Glomerular endothelial cell (primary cell): ENCODE measurements around the gene ARMC9. TPM values are rescaled to one million over a fixed set of nuclear protein-coding genes. Genes with fewer than 3 reads are reported as not detected.
"Not testable (repeated sequence)": the region's sequence is repeated elsewhere in the genome, so short reads cannot be mapped to it uniquely, and the experiment has no call there.

ENCODE experiments used
- DNase-seq: peaks from one replicate; pipeline ENCODE4 v3.0.0-alpha.2; 2011; ENCODE audit warnings: low read depth, low spot score; ENCODE audit errors: extremely low read depth
- total RNA-seq: library from RNA; depleted of rRNA; stranded (reverse); fragments of >200 nt; gene quantifications from 2 replicates; pipeline ENCODE4 v1.2.3, GENCODE V29; 2015

ARMC9 gene
- total RNA-seq, 1 donor from 2014 or later: 21.3 TPM

DNA sequence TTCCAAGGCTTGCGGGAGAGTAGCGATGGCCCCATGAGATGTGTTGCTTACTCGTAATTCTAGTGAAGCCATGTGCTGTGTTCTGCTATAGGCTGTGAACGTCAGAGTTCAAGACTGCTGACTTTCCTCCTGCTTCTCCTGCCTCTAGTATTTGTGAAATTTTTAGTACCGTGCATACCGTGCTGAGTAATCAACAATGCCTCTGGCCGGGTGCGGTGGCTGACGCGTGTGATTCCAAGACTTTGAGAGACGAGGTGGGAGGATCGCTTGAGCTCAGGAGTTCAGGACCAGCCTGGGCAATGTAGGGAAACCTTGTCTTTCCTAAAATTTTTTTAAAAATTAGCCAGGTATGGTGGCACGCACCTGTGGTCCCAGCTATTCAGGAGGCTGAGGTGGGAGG lies 137.2 kb downstream of the ARMC9 start:
- DNase-seq: no peak

DNA sequence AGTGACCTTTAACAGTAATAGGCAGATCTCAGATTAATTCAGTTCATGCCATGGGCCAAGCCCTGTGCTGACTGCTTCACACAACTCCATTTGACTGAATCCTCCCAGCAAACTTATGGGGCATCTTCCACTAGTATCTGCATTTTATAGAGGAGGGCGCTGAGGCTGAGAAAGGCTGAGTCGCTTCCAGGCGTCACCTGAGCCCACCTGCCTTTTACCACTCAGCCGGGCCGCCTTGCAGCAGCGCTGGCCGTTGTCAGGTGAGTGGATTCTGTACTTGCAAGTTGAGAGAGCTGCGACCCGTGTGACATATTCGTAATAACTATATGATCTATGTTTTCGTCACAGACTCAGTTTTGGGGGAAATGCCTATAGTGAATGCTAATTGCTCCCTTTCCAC lies 137.8 kb downstream of the ARMC9 start:
- DNase-seq: no peak

- DNase-seq: no peak
Measured at GRCh38 chr2:231336700-231337099, 138.3 kb downstream of the ARMC9 start.

DNA sequence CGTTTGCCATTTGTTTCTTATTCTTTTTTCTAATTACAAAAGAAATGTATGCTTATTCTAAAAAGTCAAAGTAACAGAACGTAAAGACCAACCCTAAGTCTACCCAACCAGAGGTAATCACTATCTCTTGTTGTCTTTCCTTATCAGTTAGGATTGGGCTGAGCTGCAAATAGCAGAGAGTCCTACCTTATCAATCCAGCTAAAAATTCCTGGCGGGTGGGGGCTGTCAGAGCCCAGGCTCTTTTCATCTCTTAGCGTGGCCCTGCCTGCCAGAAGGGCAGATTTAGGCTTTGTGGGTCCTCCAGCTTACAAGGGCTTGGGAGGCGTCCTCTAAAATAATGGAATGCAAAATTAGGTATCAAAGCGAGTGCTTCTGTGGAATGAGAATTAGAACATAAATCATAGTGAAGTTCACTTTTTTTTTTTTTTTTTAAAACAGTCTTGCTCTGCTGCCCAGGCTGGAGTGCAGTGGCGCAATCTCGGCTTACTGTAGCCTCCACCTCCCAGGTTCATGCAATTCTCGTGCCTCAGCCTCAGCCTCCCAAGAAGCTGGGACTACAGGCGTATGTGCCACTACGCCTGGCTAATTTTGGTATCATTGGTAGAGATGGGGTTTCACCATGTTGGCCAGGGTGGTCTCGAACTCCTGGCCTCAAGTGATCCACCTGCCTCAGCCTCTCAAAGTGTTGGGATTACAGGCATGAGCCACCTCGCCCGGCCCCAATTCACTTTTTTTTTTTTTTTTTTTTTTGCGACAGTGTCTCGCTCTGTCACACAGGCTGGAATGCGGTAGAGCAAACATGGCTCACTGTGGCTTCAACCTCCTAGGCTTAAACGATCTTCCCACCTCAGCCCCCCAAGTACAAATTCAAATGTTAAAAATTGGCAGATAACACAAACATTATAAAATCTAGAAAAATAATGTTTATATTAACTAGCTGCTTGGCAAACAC lies 139.7 kb downstream of the ARMC9 start:
- no peak for DNase-seq

GRCh38 chr2:231339316-231339715 lies 140.9 kb downstream of the ARMC9 start:
- DNase-seq: no peak

GRCh38 chr2:231341100-231341499 lies 142.7 kb downstream of the ARMC9 start:
- DNase-seq: no peak

DNA sequence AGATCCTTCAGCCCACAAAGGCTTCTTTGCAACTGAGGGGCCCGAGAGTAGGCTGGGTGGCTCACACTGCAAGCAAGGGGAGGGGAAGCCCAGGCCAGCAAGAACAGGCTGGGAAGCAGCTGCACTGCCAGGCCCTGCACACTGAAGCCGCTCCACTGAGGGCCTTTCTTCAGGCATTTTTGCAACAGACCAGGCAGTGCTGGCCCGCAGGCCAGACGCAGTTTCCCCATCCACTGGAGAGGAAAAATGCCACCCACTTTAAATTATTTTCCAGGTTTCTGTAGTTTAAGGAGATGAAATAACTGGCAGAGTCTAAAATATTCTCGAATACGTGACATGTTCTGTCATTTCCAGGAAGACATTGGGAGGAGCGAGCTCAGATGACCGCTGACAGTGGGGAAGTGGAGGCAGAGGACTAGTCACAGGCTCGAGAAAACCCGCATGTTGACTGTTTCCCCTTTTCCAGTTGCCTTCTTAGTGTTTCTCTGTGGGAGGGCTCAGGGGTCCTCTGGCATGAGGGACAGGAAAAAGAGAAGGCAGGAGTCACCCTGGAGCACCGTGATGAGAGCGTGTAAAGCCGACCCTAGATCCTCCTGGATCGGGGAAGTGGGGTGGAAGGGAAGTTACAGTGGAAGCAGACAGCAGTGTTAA lies 143.8 kb downstream of the ARMC9 start:
- DNase-seq: no peak

DNA sequence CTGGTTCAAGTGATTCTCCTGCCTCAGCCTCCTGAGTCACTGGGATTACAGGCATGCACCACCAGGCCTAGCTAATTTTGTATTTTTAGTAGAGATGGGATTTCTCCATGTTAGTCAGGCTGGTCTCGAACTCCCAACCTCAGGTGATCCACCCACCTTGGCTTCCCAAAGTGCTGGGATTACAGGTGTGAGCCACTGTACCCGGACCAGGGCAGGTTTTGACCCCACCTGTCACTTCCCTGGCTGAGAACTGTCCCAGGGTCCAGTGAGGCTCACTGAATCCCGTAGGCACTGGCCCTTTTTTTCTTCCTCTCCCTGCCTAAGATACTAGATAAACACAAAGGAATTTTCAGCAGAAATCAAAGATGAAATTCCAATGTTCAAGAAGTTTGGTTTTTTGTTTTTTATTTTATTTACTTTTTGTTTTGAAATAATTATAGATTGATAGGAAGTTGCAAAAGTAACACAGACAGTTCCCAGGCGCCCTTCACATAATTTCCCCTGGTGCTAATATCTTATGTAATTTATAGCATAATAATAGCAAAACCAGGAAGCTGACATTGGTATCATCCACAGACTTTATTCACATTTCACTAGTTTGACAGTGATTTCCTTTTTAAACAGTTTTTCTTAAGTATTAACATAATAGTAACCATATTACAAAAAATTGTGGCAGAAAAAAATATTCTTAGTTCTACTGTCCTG lies 144.7 kb downstream of the ARMC9 start:
- DNase-seq: no peak

DNA sequence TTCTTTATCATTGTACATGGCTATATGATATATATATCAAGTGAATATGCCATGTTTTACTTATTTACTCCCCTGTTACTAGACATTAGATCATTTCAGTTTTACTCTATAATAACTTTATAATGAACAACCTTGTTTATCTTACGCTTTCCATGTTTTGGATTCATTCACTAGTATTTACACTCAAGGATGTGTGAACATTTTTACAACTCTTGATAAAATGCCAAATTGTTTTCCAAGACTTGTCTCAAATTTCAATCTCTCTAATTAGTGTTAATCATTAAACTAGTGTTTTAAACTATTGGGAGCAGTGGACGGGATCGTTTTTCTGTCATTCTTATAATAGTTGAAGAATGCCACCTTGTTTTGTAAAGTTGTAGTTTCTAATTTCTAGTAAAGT lies 145.6 kb downstream of the ARMC9 start:
- no peak for DNase-seq

DNA sequence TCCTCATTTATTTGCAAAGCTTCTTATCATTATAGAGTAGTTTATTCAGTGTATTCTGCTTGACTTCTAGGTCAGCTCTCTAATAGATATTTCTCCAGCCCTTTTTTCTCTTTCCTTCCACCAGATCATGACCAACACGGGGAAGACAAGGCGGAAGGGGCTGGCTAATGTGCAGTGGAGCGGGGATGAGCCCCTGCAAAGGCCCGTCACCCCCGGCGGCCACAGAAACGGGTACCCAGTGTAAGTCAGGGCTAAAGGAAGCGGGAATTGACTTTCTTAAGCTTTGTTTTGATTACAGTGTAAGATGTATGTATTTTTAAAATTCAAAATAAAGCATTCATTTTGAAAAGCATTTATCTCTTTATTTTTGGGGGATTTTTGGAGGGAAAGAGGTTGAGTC lies 146.4 kb downstream of the ARMC9 start:
- DNase-seq: no peak

GRCh38 chr2:231347081-231347480 lies 148.7 kb downstream of the ARMC9 start:
- no peak for DNase-seq

- DNase-seq: no peak
Measured at GRCh38 chr2:231347638-231348037, 149.2 kb downstream of the ARMC9 start.

DNA sequence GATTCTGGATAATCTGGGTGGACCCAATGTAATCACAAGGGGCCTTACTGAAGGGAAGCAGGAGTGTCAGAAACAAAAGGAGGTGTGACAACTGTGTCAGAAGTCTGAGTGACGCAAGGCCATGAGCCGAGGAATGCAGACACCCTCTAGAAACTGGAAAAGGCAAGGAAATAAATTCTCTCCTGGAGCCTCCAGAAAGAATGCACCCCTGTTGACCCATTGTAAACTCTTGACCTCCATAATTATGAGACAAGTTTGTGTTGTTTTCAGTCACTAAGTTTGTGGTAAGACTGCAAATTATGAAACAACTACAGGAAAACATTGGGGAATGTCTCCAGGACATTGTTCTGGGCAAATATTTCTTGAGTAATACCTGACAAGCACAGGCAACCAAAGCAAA lies 149.7 kb downstream of the ARMC9 start:
- peak; percentile 3 for DNase-seq

- no peak for DNase-seq
Measured at GRCh38 chr2:231348704-231349373, 150.4 kb downstream of the ARMC9 start.

DNA sequence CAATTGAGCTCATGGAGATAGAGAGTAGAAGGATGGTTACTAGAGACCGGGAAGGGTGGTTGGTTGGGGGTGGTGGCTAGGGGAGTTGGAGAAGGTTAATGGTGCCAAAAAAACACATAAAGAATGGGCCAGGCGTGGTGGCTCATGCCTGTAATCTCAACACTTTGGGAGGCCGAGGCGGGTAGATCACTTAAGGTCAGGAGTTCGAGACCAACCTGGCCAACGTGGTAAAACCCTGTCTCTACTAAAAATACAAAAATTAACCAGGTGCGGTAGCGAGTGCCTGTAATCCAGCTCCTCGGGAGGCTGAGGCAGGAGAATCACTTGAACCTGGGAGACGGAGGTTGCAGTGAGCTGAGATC lies 150.9 kb downstream of the ARMC9 start:
- DNase-seq: not testable (repeated sequence)

GRCh38 chr2:231351648-231352047 lies 153.2 kb downstream of the ARMC9 start:
- no peak for DNase-seq

GRCh38 chr2:231353469-231353868 lies 155.0 kb downstream of the ARMC9 start:
- DNase-seq: no peak

GRCh38 chr2:231355508-231356465 lies 157.4 kb downstream of the ARMC9 start:
- no peak for DNase-seq

- DNase-seq: no peak
Measured at GRCh38 chr2:231356466-231356844, 158.0 kb downstream of the ARMC9 start.

- no peak for DNase-seq
Measured at GRCh38 chr2:231357048-231357447, 158.6 kb downstream of the ARMC9 start.
